Globus pallidus (tissue), 1 donor: ENCODE measurements around the gene ZNF407.
"Not testable (repeated sequence)": the region's sequence is repeated elsewhere in the genome, so short reads cannot be mapped to it uniquely, and the experiment has no call there.

Experiments used
- DNase-seq: peaks from one replicate; pipeline ENCODE4 v3.0.0-alpha.2; 2015; ENCODE audit warnings: low spot score

The ZNF407 gene

GRCh38 chr18:74597662-74598349 is at the start of gene ZNF407:
Gene ZNF407 (plus strand): TSS chr18:74597870. CDS start chr18:74631020, 33,150 bp downstream.
- peak; percentile 87 for DNase-seq

GRCh38 chr18:74549591-74550104 is 48.0 kb upstream of the ZNF407 start:
- DNase-seq, result no peak

GRCh38 chr18:74550886-74551285 is 46.8 kb upstream of the ZNF407 start:
- DNase-seq, result no peak

GRCh38 chr18:74551452-74551851 is 46.2 kb upstream of the ZNF407 start:
- no peak for DNase-seq

- peak; percentile 92 for DNase-seq
Measured at GRCh38 chr18:74551936-74552555, 45.6 kb upstream of the ZNF407 start.

GRCh38 chr18:74556126-74556525 is 41.5 kb upstream of the ZNF407 start:
- no peak for DNase-seq

- DNase-seq, result no peak
Measured at GRCh38 chr18:74558096-74558495, 39.6 kb upstream of the ZNF407 start.

GRCh38 chr18:74562131-74562730 is 35.4 kb upstream of the ZNF407 start:
- DNase-seq, result no peak

- no peak for DNase-seq
Measured at GRCh38 chr18:74562775-74563174, 34.9 kb upstream of the ZNF407 start.

GRCh38 chr18:74563999-74564398 is 33.7 kb upstream of the ZNF407 start:
- no peak for DNase-seq

GRCh38 chr18:74565164-74565563 is 32.5 kb upstream of the ZNF407 start:
- DNase-seq, result not testable (repeated sequence)

GRCh38 chr18:74565993-74566392 is 31.7 kb upstream of the ZNF407 start:
- not testable (repeated sequence) for DNase-seq

- no peak for DNase-seq
Measured at GRCh38 chr18:74567822-74568221, 29.8 kb upstream of the ZNF407 start.

GRCh38 chr18:74569401-74569800 is 28.3 kb upstream of the ZNF407 start:
- DNase-seq, result no peak

- no peak for DNase-seq
Measured at GRCh38 chr18:74570266-74570665, 27.4 kb upstream of the ZNF407 start.

GRCh38 chr18:74571895-74572680 is 25.6 kb upstream of the ZNF407 start:
- DNase-seq, result no peak

- DNase-seq, result no peak
Measured at GRCh38 chr18:74573053-74573452, 24.6 kb upstream of the ZNF407 start.

GRCh38 chr18:74574916-74575315 is 22.8 kb upstream of the ZNF407 start:
- DNase-seq, result no peak

- DNase-seq, result no peak
Measured at GRCh38 chr18:74577019-74577418, 20.7 kb upstream of the ZNF407 start.

GRCh38 chr18:74579496-74580065 is 18.1 kb upstream of the ZNF407 start:
- no peak for DNase-seq

GRCh38 chr18:74582642-74583041 is 15.0 kb upstream of the ZNF407 start:
- DNase-seq, result no peak

- DNase-seq, result no peak
Measured at GRCh38 chr18:74587441-74587840, 10.2 kb upstream of the ZNF407 start.
